ENCODE results near the gene IFNA7. TPM values are rescaled to one million over a fixed set of nuclear protein-coding genes. Genes with fewer than 3 reads are reported as not detected.
"Not testable (repeated sequence)": the region's sequence is repeated elsewhere in the genome, so short reads cannot be mapped to it uniquely, and the experiment has no call there.

IFNA7 gene
- total RNA-seq, result not detected

- H3K4me3 ChIP-seq; intact Hi-C loops (cut with DNase I; ENCODE audit: low total_unique reads); DNase-seq; H3K9me3 ChIP-seq; H3K27ac ChIP-seq; H3K36me3 ChIP-seq; H3K27me3 ChIP-seq; H3K4me1 ChIP-seq: not testable (repeated sequence)
Observed at GRCh38 chr9:21202105-21202504, at the start of gene IFNA7. Gene IFNA7 (minus strand): TSS chr9:21202205. CDS start chr9:21202165, 40 bp downstream.

- Histone ChIP-seq H3K27ac (no peak overlapping the region), H3K36me3 (no peaks in the 10 kb centered on the region), H3K4me1 (no peaks in the 10 kb centered on the region), H3K4me3 (no peak overlapping the region), H3K9me3 (no peaks in the 10 kb centered on the region), H3K27me3 (peaks cover 0 to 3% of the 10 kb centered on the region in 2 donors)
- DNase-seq, result no peak
- intact Hi-C loops (cut with DNase I; ENCODE audit: low total_unique reads), result no loop called here
- TF ChIP-seq CTCF (IDR thresholded peaks at IDR 0.05), result no peak
- TF ChIP-seq POLR2A (IDR thresholded peaks at IDR 0.05), result no peak
Observed at GRCh38 chr9:21251638-21252037, 49.6 kb upstream of the IFNA7 start.

GRCh38 chr9:21251190-21251589, 49.2 kb upstream of the IFNA7 start:
- H3K4me1 ChIP-seq, result no peaks in the 10 kb centered on the region
- no peak overlapping the region for H3K4me3 ChIP-seq
- no peaks in the 10 kb centered on the region for H3K9me3 ChIP-seq
- H3K36me3 ChIP-seq, result no peaks in the 10 kb centered on the region
- no peak overlapping the region for H3K27ac ChIP-seq
- no peak for DNase-seq
- intact Hi-C loops (cut with DNase I; ENCODE audit: low total_unique reads), result no loop called here
- TF ChIP-seq CTCF (IDR thresholded peaks at IDR 0.05) (no peak), POLR2A (IDR thresholded peaks at IDR 0.05) (no peak)
- H3K27me3 ChIP-seq, result peaks cover 0 to 3% of the 10 kb centered on the region in 2 donors

GRCh38 chr9:21244836-21245235, 42.8 kb upstream of the IFNA7 start:
- no peak overlapping the region for H3K4me3 ChIP-seq
- no peak for DNase-seq
- intact Hi-C loops (cut with DNase I; ENCODE audit: low total_unique reads), result no loop called here
- H3K27ac ChIP-seq, result no peak overlapping the region
- no peaks in the 10 kb centered on the region for H3K36me3 ChIP-seq
- H3K4me1 ChIP-seq, result no peaks in the 10 kb centered on the region
- no peak for TF ChIP-seq CTCF (IDR thresholded peaks at IDR 0.05)
- TF ChIP-seq POLR2A (IDR thresholded peaks at IDR 0.05), result no peak
- no peaks in the 10 kb centered on the region for H3K9me3 ChIP-seq
- peaks cover 0 to 3% of the 10 kb centered on the region in 2 donors for H3K27me3 ChIP-seq

GRCh38 chr9:21239911-21240310, 37.9 kb upstream of the IFNA7 start, which contains the start of gene IFNA14:
Gene IFNA14 (minus strand): TSS chr9:21240005. CDS start chr9:21239935, 70 bp downstream.
- no peak for DNase-seq
- Histone ChIP-seq H3K4me1 (no peaks in the 10 kb centered on the region), H3K27ac (no peak within 1 kb of the TSS), H3K4me3 (no peak within 1 kb of the TSS), H3K9me3 (no peaks in the 10 kb centered on the region), H3K27me3 (no peaks in the 10 kb centered on the region), H3K36me3 (no peaks in the 10 kb centered on the region)
- intact Hi-C loops (cut with DNase I; ENCODE audit: low total_unique reads), result no loop called here
- TF ChIP-seq CTCF (IDR thresholded peaks at IDR 0.05), result no peak
- TF ChIP-seq POLR2A (IDR thresholded peaks at IDR 0.05), result no peak

GRCh38 chr9:21236360-21236714, 34.3 kb upstream of the IFNA7 start:
- H3K27me3 ChIP-seq; H3K27ac ChIP-seq; H3K36me3 ChIP-seq; DNase-seq; H3K4me3 ChIP-seq; intact Hi-C loops (cut with DNase I; ENCODE audit: low total_unique reads); H3K9me3 ChIP-seq; H3K4me1 ChIP-seq: not testable (repeated sequence)
